Right lobe of liver (tissue), 6 donors: ENCODE data around the gene RPS2. TPM values are rescaled to one million over a fixed set of nuclear protein-coding genes. Genes with fewer than 3 reads are reported as not detected.

Experiments used
- ATAC-seq, 4 donors: fragments of 200-7000 bp; cut with Tn5 transposase; one replicate each; pipeline ENCODE4 v1.9.1; 2020; ENCODE audit warnings: mild to moderate bottlenecking in 4 of 4, moderate library complexity in 4 of 4
- DNase-seq, 3 donors: peaks; one replicate each; pipeline ENCODE4 v3.0.0-alpha.2; 2020
- H3K27ac ChIP-seq, 3 donors: fragments of 200-600 bp; one replicate each; pipeline ENCODE4 v1.8.0; 2022
- H3K27me3 ChIP-seq, 2 donors: fragments of 200-600 bp; one replicate each; pipeline ENCODE4 v1.8.0; 2022
- H3K36me3 ChIP-seq, 4 donors: fragments of 200-600 bp; sonication (generic) in 1 of 4; one replicate each; pipeline versions ENCODE4 v1.5.1 to v1.8.0; 2017 to 2022; ENCODE audit warnings: control low read depth in 1 of 4
- H3K4me1 ChIP-seq, 4 donors: fragments of 200-600 bp; sonication (generic) in 1 of 4; one replicate each; pipeline versions ENCODE4 v1.5.1 to v1.8.0; 2017 to 2022; ENCODE audit warnings: control low read depth in 1 of 4
- H3K4me3 ChIP-seq, 3 donors: fragments of 200-600 bp; one replicate each; pipeline ENCODE4 v1.8.0; 2022
- H3K9me3 ChIP-seq, 4 donors: fragments of 200-600 bp; sonication (generic) in 1 of 4; one replicate each; pipeline versions ENCODE4 v1.5.1 to v1.8.0; 2017 to 2022; ENCODE audit warnings: control low read depth in 1 of 4
- CTCF ChIP-seq, 4 donors: fragments of 200-600 bp in 3 of 4; fragments of 450-650 bp in 1 of 4; IDR thresholded peaks; one replicate each; pipeline versions ENCODE4 v1.5.1 to v1.8.0; 2016 to 2022; ENCODE audit warnings: antibody characterized with exemption in 4 of 4, mild to moderate bottlenecking in 2 of 4
- POLR2A ChIP-seq: fragments of 450-650 bp; IDR thresholded peaks from one replicate; pipeline ENCODE4 v1.6.1; 2017; ENCODE audit warnings: antibody characterized with exemption, mild to moderate bottlenecking
- WGBS: methylation state at CpG from one replicate; pipeline ENCODE4 v1.1.6; 2018; ENCODE audit warnings: low coverage, low lambda C conversion rate; ENCODE audit not compliant: insufficient coverage; ENCODE audit errors: missing lambda C conversion rate; 5-methylcytosine and 5-hydroxymethylcytosine counted together
- intact Hi-C, 2 donors: fragments of 100-400 bp; cut with DNase I; formaldehyde crosslinking; loops; one replicate each; pipeline versions ENCODE4 v1.11.2 to v1.14.1; 2022
- total RNA-seq, 6 experiments: library from RNA; depleted of rRNA in 2 of 6; stranded (reverse); fragments of >200 nt in 2 of 6; fragmentation: NEBNext Ultra II Directional in 3 of 6; extraction: Animal tissue kit (Norgen Biotek cat#: 25700) in 3 of 6; gene quantifications; one replicate each; pipeline versions ENCODE4 v1.1.0 to v1.2.4, GENCODE V29; 2016 to 2023
- donor health status: DM: no; HTN: yes; CAD: no.
- donor health status: DM: no; HTN: no; CAD: no.
- donor health status: DM: no; HTN: no; CAD: no.
- donor health status: DM: no; HTN: yes; CAD: no.
- donor health status: DM: no; HTN: yes; CAD: no.

RPS2 gene
- total RNA-seq, 6 experiments from 2014 or later: 451 to 1,052 (median 541) TPM

GRCh38 chr16:1991135-1991551 is 26.5 kb upstream of the RPS2 start:
- peaks cover 0 to 4% (median 0%) of the 10 kb centered on the region in 4 donors for H3K36me3 ChIP-seq
- H3K9me3 ChIP-seq: no peaks in the 10 kb centered on the region
- WGBS: 8% methylated on average over 4 of the region's 18 CpGs
- peaks cover 0 to 18% (median 3%) of the 10 kb centered on the region in 4 donors for H3K4me1 ChIP-seq
- intact Hi-C loops: no loop called here
- H3K4me3 ChIP-seq: no peak overlapping the region
- H3K27me3 ChIP-seq: peaks cover 0 to 7% of the 10 kb centered on the region in 2 donors
- H3K27ac ChIP-seq: no peak overlapping the region
- ATAC-seq: no peak
- TF ChIP-seq CTCF (IDR thresholded peaks at IDR 0.05) (no peak), POLR2A (no peak)
- peak in 1 of 3 donors; percentile 31 for DNase-seq

GRCh38 chr16:1990351-1991134 is 25.9 kb upstream of the RPS2 start:
- Histone ChIP-seq H3K36me3 (peaks cover 0 to 10% (median 0%) of the 10 kb centered on the region in 4 donors), H3K27ac (no peak overlapping the region), H3K4me1 (peaks cover 0 to 18% (median 3%) of the 10 kb centered on the region in 4 donors), H3K4me3 (no peak overlapping the region), H3K27me3 (peaks cover 0 to 7% of the 10 kb centered on the region in 2 donors), H3K9me3 (no peaks in the 10 kb centered on the region)
- DNase-seq: peak in 1 of 3 donors; percentile 55
- ATAC-seq: no peak
- intact Hi-C loops: no loop called here
- 4% methylated on average over 5 of the region's 50 CpGs for WGBS
- TF ChIP-seq POLR2A (no peak), CTCF (IDR thresholded peaks at IDR 0.05) (no peak)

- no CpG with 5 or more reads among the region's 25 CpGs for WGBS
- no peaks in the 10 kb centered on the region for H3K9me3 ChIP-seq
- H3K27me3 ChIP-seq: peaks cover 0 to 7% of the 10 kb centered on the region in 2 donors
- intact Hi-C loops: no loop called here
- DNase-seq: no peak
- H3K36me3 ChIP-seq: peaks cover 0 to 13% (median 0%) of the 10 kb centered on the region in 4 donors
- no peak overlapping the region for H3K27ac ChIP-seq
- no peak for ATAC-seq
- TF ChIP-seq POLR2A (no peak), CTCF (IDR thresholded peaks at IDR 0.05) (no peak)
- H3K4me3 ChIP-seq: no peak overlapping the region
- H3K4me1 ChIP-seq: peaks cover 0 to 20% (median 5%) of the 10 kb centered on the region in 4 donors
These were observed 25.4 kb upstream of the RPS2 start for GRCh38 chr16:1990101-1990350.

- no peak within 1 kb of the TSS for H3K4me3 ChIP-seq
- H3K27me3 ChIP-seq: peaks cover 0 to 7% of the 10 kb centered on the region in 2 donors
- TF ChIP-seq CTCF (IDR thresholded peaks at IDR 0.05) (no peak), POLR2A (no peak)
- ATAC-seq: no peak
- no peaks in the 10 kb centered on the region for H3K9me3 ChIP-seq
- H3K4me1 ChIP-seq: peaks cover 0 to 25% (median 8%) of the 10 kb centered on the region in 4 donors
- intact Hi-C loops: no loop called here
- peak in 1 of 3 donors; percentile 26 for DNase-seq
- no peak within 1 kb of the TSS for H3K27ac ChIP-seq
- 8% methylated on average over 8 of the region's 67 CpGs for WGBS
- peaks cover 0 to 13% (median 0%) of the 10 kb centered on the region in 4 donors for H3K36me3 ChIP-seq
These were observed 24.8 kb upstream of the RPS2 start, which contains the start of gene SYNGR3 for GRCh38 chr16:1989209-1990100. Gene SYNGR3 (plus strand): TSS chr16:1989970. CDS start chr16:1990103, 133 bp downstream.
